Stimulated activated CD4-positive, alpha-beta T cell treated with anti-CD3 and anti-CD28 coated beads, Interleukin-12 subunit alpha, Interleukin-12 subunit beta, amount 100 ng/mL, for 24 hours (primary cell): ENCODE results near the gene COL25A1.
"Not testable (repeated sequence)": the region's sequence is repeated elsewhere in the genome, so short reads cannot be mapped to it uniquely, and the experiment has no call there.

Source experiments
- DNase-seq, 2 experiments: peaks; one replicate each; pipeline ENCODE4 v3.0.0-alpha.2; 2020; ENCODE audit warnings: low read depth in 2 of 2

The COL25A1 gene

GRCh38 chr4:108954880-108955279 is 347.6 kb downstream of the COL25A1 start:
- DNase-seq = no peak

GRCh38 chr4:108953941-108954340 is 348.5 kb downstream of the COL25A1 start:
- DNase-seq = no peak

DNA sequence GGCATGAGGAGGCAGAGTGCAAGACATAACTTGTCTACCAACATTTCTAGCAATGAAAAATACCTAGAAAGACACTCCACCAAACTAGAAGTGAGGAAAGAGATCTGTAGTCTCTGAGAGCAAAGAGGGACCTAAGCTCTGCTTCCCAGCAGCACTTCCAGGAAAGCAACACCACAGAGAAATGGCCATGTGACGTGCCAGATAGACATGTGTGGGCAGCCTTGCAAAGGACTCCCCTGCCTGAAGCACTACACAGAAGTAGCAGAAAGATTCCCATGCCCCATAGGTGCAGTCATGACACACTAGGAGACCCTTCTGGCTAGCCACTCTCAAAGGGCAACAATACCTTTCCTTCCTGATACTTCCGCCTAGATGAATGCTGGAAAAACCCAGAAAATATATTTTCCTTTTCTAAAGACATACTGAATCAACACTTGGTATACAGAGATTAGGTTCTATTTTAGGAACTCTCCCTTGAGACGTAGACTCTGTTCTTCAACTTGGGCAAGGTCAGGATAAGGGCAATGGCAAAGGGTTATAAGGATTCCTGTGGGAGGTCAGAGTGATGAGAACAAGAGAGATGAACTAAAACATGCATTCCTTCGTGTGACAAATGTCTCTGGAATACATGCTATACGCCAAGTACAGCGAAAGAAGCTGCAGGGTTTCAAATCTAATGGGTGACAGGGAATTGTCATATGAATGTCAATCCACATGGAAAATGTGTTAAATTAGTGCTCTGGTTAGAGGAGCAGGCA is 352.1 kb downstream of the COL25A1 start:
- no peak for DNase-seq

DNA sequence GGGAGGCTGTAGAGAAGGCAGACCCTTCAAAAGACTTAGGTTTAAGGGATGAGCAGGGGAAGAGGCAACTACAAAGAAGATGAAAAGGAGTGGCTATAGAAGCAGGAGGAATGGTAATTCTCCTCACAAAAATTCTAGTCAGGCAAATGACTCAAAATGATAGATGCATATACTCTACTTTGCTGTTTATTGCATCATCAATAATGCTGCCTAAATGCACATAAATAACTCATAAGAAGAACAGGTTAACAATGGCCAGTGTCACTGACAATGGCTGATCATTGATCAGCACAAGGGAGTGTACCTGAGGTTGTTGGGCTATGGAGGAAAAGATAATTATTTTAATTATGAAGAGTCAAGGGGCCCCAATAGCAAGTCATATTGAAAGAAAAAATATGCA is 354.9 kb downstream of the COL25A1 start:
- no peak for DNase-seq

DNA sequence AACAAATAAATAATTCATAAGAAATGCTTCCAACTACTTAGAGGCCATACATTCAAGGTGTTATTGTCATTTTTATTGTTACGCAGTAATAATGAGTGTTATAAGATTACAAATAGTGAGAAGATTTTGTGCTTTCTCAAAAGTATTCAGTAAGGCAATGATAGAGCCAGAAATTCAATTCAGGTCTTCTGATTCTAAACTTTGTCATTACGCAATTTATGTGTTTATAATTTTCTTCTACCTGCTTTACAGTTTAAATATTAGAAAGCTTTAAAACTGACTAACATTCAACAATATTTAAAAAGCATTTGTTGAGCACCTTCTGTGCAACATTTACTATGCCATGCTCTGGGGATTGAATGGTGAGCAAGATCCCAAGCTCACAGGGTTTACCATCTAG is 356.2 kb downstream of the COL25A1 start:
- no peak for DNase-seq

- no peak for DNase-seq
Measured at GRCh38 chr4:108943976-108944591, 358.4 kb downstream of the COL25A1 start.

- DNase-seq = no peak
Measured at GRCh38 chr4:108943371-108943770, 359.1 kb downstream of the COL25A1 start.

GRCh38 chr4:108941904-108942430 is 360.5 kb downstream of the COL25A1 start:
- no peak for DNase-seq

DNA sequence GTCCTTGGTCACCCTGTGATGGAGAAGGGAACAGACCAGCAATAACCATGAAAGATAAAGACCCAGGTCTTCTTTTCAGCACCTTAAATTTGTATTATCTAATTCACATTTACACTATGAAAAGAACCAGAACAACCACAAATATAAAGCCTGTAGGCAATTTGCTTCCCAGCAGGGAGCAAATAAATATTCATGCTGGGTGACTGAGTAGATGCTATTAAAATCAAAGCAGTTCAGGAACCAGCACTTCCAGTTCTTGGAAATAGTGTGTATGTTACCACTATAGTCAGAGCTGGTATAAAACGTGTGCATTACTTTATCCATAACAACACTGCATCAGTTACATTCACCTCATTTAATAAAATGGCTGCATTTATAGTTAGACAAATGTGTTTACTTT is 361.8 kb downstream of the COL25A1 start:
- no peak for DNase-seq

DNA sequence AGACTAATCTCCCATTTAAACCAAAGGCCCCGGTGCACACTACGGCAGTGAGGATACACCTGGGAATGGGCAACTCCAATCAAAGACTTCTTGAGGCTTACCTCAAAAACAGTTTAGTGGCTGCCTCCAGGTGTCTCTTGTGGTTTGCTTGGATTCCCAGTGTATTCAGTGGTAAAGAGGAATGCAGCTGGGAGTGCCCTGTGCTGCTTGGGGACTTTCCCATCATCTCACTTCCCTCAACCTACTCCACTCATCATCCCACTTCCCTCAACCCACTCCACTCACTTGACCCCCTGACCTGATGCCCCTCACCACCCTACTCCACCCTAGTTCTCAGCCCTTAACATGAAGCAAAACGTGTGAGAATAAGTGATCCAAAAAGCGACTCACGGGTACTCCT is 362.3 kb downstream of the COL25A1 start:
- no peak for DNase-seq

GRCh38 chr4:108937066-108937465 is 365.4 kb downstream of the COL25A1 start:
- DNase-seq = no peak

DNA sequence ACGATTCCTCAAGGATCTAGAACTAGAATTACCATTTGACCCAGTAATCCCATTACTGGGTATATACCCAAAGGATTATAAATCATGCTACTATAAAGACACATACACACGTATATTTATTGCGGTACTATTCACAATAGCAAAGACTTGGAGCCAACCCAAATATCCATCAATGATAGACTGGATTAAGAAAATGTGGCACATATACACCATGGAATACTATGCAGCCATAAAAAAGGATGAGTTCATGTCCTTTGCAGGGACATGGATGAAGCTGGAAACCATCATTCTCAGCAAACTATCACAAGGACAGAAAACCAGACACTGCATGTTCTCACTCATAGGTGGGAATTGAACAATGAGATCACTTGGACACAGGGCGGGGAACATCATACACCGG is 368.5 kb downstream of the COL25A1 start:
- DNase-seq = not testable (repeated sequence)

- DNase-seq = no peak
Measured at GRCh38 chr4:108933046-108933445, 369.4 kb downstream of the COL25A1 start.

DNA sequence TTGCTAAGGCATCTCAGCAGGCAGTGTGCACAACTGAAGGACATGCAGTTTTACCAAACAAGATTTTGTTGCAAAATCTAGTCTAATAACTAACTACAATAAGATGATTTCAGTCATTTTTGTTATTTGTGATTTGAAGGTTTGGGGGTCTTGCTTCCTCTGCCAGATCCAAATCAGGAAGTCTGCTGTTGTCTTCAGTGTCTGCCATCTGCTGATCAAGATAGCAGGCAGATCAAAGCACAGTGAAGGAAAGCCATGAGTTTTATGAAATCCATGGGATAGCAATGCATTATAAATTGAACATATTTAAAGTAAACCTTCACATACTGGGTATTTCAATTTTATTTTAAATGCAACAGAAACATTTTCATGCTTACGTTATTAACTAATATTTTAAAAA is 370.5 kb downstream of the COL25A1 start:
- no peak for DNase-seq

DNA sequence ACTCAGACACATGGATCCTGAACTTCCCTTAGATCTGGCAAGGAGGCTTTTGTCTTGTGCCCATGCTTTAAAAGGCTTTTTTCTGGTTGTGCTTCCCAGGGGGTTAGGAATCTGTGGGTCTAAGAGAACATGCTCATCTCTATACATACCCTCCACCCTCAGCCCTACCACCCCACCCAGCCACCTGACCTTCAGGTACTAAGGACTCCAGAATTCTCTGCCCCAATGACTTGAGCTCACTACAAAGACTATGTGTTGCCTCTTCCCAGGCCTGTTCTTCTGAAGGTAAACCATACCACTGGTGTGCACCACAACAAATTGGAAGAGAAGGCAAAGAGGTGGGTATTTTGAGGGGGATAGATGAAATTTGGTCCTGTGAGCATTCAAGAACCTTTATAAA is 372.3 kb downstream of the COL25A1 start:
- no peak for DNase-seq

DNA sequence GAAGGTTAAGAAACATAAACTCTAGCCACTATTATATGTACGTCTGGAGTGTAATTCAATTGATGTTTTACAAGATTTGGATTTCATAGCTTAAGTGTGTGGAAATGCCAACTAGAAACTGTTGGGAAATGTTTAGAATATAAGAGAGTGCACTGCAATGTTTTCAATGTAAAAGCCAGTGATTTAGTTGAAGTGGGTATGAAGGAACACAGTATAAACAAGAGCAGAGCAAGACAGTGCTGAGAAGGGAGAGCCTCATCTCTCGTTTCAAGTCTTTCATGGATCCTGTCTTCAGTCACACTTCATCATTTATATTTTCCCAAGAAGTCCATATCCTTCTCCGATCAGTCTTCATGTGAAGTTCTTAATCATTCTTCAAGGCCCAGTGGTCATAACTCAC is 375.7 kb downstream of the COL25A1 start:
- DNase-seq = no peak

DNA sequence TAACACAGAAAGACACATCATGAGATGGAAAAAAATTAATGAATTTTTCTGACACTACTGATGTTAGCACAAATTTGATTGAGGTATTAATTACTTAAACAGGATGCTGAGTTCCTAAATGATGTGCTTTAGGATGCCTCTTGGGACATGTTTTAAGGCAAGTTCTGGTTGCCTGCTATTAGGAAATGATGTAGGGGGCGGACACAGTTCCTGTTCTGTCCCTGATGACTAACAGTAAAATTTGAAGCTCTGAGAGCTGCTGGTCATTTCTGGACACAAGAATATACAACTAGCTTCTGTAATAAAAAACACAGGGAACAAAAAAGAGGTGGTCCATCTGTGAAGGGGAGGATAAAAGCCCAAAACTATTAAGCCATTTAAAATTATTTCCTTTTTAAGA is 376.4 kb downstream of the COL25A1 start:
- DNase-seq = no peak

- no peak for DNase-seq
Measured at GRCh38 chr4:108922191-108922590, 380.3 kb downstream of the COL25A1 start.

- DNase-seq = no peak
Measured at GRCh38 chr4:108920395-108921087, 381.9 kb downstream of the COL25A1 start.

DNA sequence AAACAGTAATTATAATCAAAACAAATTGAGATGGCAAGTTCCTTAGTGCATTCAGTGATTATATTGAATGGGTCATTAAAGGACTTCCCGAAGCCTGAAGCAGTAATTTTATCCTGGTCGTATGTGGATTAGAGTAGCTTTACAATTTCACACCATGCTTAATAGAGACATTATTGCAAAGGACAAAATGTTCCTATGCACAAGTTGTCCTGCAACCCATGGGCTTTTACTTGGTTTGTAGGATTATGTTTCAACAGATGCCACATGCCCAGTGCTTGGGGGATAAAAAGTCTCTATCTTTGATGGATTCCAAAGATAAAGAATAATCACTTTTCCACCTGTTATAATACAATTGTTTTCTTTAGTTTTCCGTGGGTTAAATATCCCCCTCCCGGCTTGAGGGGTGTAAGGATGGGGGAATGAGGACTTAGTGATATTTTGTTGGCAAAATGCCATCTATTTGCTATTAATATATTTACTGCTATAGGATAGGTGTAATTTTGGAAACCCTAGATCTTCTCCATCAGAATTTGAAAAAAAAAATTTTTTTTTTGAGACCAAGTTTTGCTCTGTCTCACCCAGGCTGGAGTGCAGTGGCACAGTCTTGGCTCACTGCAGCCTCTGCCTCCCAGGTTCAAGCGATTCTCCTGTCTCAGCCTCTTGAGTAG is 383.1 kb downstream of the COL25A1 start:
- DNase-seq = no peak

- DNase-seq = no peak
Measured at GRCh38 chr4:108917255-108917654, 385.2 kb downstream of the COL25A1 start.

DNA sequence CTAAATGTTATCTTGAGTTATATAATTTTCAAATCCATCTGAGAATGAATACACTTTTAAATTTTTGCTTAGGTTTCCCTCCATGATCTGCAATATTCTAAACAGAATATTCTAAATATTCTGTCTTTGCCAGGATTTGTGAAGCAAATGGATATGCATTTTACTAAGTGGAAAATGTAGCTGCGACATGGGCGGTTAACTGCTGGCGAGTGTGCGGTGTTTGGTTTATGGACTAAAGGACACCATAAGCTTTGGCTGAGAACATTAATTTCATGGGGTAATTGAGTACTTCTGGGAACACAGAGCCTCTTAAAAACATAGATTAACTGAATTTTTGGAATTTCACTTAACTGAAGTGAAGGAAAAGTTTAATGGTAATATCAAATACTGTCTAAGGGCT is 385.8 kb downstream of the COL25A1 start:
- no peak for DNase-seq
